ENCODE data around the gene ARHGAP26.

GRCh38 chr5:143173139-143173889 is 403.1 kb downstream of the ARHGAP26 start:
- TF ChIP-seq CTCF (IDR thresholded peaks at IDR 0.05 in 2 of 3, conservative IDR thresholded peaks at IDR 0.05 in 1 of 3; ENCODE audit: borderline replicate concordance in 1 of 3, insufficient read depth in 1 of 3, low read depth in 2 of 3, low read length in 2 of 3), result no peak
- TF ChIP-seq, protein P1, sequence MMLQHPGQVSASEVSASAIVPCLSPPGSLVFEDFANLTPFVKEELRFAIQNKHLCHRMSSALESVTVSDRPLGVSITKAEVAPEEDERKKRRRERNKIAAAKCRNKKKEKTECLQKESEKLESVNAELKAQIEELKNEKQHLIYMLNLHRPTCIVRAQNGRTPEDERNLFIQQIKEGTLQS (IDR thresholded peaks at IDR 0.05), result no peak
- no peak for TF ChIP-seq POLR2A (IDR thresholded peaks at IDR 0.05; ENCODE audit: borderline replicate concordance, extremely low read depth, insufficient read depth, insufficient read length)
- no peak for TF ChIP-seq RAD21 (IDR thresholded peaks at IDR 0.05; ENCODE audit: low read depth)
- no peak for TF ChIP-seq EZH2phosphoT487 (IDR thresholded peaks at IDR 0.05; ENCODE audit: borderline replicate concordance)
- TF ChIP-seq SP1 (IDR thresholded peaks at IDR 0.05; ENCODE audit: low read depth), result no peak
- no peak for TF ChIP-seq EGR1 (IDR thresholded peaks at IDR 0.05; ENCODE audit: low read depth)
- no peak for TF ChIP-seq CEBPB (IDR thresholded peaks at IDR 0.05; ENCODE audit: low read depth)
- TF ChIP-seq REST (IDR thresholded peaks at IDR 0.05; ENCODE audit: low read depth), result no peak
